MM.1S (cell line): Measurements from ENCODE around the gene FBXL17.

ENCODE experiments used
- EZH2 ChIP-seq: fragments of 300-600 bp; sonication (generic); optimal IDR thresholded peaks from 2 replicates; pipeline ENCODE3; 2017; ENCODE audit warnings: low read depth, mild to moderate bottlenecking, antibody characterized with exemption, low read length, mixed read lengths
- EZH2phosphoT487 ChIP-seq: fragments of 300-600 bp; sonication (generic); IDR thresholded peaks from 2 replicates; pipeline ENCODE4 v1.6.1; 2018; ENCODE audit warnings: antibody characterized with exemption, low read length
- TF ChIP-seq, protein P1 (sequence below): fragments of 300-600 bp; sonication (generic); IDR thresholded peaks from 2 replicates; pipeline ENCODE4 v1.5.1; 2016; ENCODE audit warnings: antibody characterized with exemption, low read length, mixed read lengths

GRCh38 chr5:107849118-107849517 lies 532.8 kb downstream of the FBXL17 start:
- TF ChIP-seq, protein P1, sequence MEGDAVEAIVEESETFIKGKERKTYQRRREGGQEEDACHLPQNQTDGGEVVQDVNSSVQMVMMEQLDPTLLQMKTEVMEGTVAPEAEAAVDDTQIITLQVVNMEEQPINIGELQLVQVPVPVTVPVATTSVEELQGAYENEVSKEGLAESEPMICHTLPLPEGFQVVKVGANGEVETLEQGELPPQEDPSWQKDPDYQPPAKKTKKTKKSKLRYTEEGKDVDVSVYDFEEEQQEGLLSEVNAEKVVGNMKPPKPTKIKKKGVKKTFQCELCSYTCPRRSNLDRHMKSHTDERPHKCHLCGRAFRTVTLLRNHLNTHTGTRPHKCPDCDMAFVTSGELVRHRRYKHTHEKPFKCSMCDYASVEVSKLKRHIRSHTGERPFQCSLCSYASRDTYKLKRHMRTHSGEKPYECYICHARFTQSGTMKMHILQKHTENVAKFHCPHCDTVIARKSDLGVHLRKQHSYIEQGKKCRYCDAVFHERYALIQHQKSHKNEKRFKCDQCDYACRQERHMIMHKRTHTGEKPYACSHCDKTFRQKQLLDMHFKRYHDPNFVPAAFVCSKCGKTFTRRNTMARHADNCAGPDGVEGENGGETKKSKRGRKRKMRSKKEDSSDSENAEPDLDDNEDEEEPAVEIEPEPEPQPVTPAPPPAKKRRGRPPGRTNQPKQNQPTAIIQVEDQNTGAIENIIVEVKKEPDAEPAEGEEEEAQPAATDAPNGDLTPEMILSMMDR = no peak
- no peak for TF ChIP-seq EZH2
- no peak for TF ChIP-seq EZH2phosphoT487
